ENCODE measurements around the gene PUM2.
"Not testable (repeated sequence)": the region's sequence is repeated elsewhere in the genome, so short reads cannot be mapped to it uniquely, and the experiment has no call there.

PUM2 gene

GRCh38 chr2:20370191-20370590 lies 19.5 kb upstream of the PUM2 start:
- H3K27ac ChIP-seq, result no peak overlapping the region
- no peak overlapping the region for H2AFZ ChIP-seq
- peaks cover 4% of the 10 kb centered on the region for H3K4me1 ChIP-seq
- H3K4me2 ChIP-seq (ENCODE audit: low read length), result no peak overlapping the region
- TF ChIP-seq CTCF (IDR thresholded peaks at IDR 0.05), result no peak
- no peaks in the 10 kb centered on the region for H3K79me2 ChIP-seq
- no peaks in the 10 kb centered on the region for H3K9me3 ChIP-seq (ENCODE audit: control insufficient read depth, low read length)
- no peaks in the 10 kb centered on the region for H3K36me3 ChIP-seq (ENCODE audit: control insufficient read depth, insufficient read depth, low read length)
- no peak overlapping the region for H3K4me3 ChIP-seq (ENCODE audit: low read depth, low read length)
- no peak overlapping the region for H3K9ac ChIP-seq
- H3K27me3 ChIP-seq (ENCODE audit: control insufficient read depth, insufficient read depth, low read length), result no peaks in the 10 kb centered on the region

- Histone ChIP-seq H3K9me3 (ENCODE audit: control insufficient read depth, low read length) (no peaks in the 10 kb centered on the region), H3K4me3 (ENCODE audit: low read depth, low read length) (no peak overlapping the region), H3K9ac (no peak overlapping the region), H3K4me1 (peaks cover 8% of the 10 kb centered on the region), H3K27ac (no peak overlapping the region), H3K36me3 (ENCODE audit: control insufficient read depth, insufficient read depth, low read length) (no peaks in the 10 kb centered on the region), H3K4me2 (ENCODE audit: low read length) (no peak overlapping the region), H3K79me2 (no peaks in the 10 kb centered on the region), H3K27me3 (ENCODE audit: control insufficient read depth, insufficient read depth, low read length) (no peaks in the 10 kb centered on the region), H2AFZ (no peak overlapping the region)
- TF ChIP-seq CTCF (IDR thresholded peaks at IDR 0.05), result no peak
These were observed 18.7 kb upstream of the PUM2 start for GRCh38 chr2:20369366-20369765.

GRCh38 chr2:20368706-20369105 lies 18.1 kb upstream of the PUM2 start:
- Histone ChIP-seq H3K4me3 (ENCODE audit: low read depth, low read length) (no peak overlapping the region), H3K36me3 (ENCODE audit: control insufficient read depth, insufficient read depth, low read length) (no peaks in the 10 kb centered on the region), H3K9me3 (ENCODE audit: control insufficient read depth, low read length) (no peaks in the 10 kb centered on the region), H3K4me1 (peaks cover 12% of the 10 kb centered on the region), H3K4me2 (ENCODE audit: low read length) (no peak overlapping the region), H3K27ac (no peak overlapping the region), H2AFZ (no peak overlapping the region), H3K9ac (no peak overlapping the region), H3K27me3 (ENCODE audit: control insufficient read depth, insufficient read depth, low read length) (no peaks in the 10 kb centered on the region), H3K79me2 (no peaks in the 10 kb centered on the region)
- TF ChIP-seq CTCF (IDR thresholded peaks at IDR 0.05), result no peak

- not testable (repeated sequence) for H3K27ac ChIP-seq; H3K36me3 ChIP-seq (ENCODE audit: control insufficient read depth, insufficient read depth, low read length); H3K9me3 ChIP-seq (ENCODE audit: control insufficient read depth, low read length); H3K4me3 ChIP-seq (ENCODE audit: low read depth, low read length); H3K4me2 ChIP-seq (ENCODE audit: low read length); H2AFZ ChIP-seq; H3K9ac ChIP-seq; H3K79me2 ChIP-seq; H3K27me3 ChIP-seq (ENCODE audit: control insufficient read depth, insufficient read depth, low read length)
- peaks cover 17% of the 10 kb centered on the region for H3K4me1 ChIP-seq
These were observed 17.3 kb upstream of the PUM2 start for GRCh38 chr2:20367929-20368328.

GRCh38 chr2:20366672-20367116 lies 16.1 kb upstream of the PUM2 start:
- H3K9me3 ChIP-seq (ENCODE audit: control insufficient read depth, low read length), result no peaks in the 10 kb centered on the region
- H3K4me1 ChIP-seq, result peaks cover 17% of the 10 kb centered on the region
- no peak overlapping the region for H3K9ac ChIP-seq
- no peak overlapping the region for H3K4me2 ChIP-seq (ENCODE audit: low read length)
- H3K4me3 ChIP-seq (ENCODE audit: low read depth, low read length), result no peak overlapping the region
- no peak for TF ChIP-seq CTCF (IDR thresholded peaks at IDR 0.05)
- H2AFZ ChIP-seq, result no peak overlapping the region
- no peaks in the 10 kb centered on the region for H3K27me3 ChIP-seq (ENCODE audit: control insufficient read depth, insufficient read depth, low read length)
- no peaks in the 10 kb centered on the region for H3K79me2 ChIP-seq
- no peak overlapping the region for H3K27ac ChIP-seq
- H3K36me3 ChIP-seq (ENCODE audit: control insufficient read depth, insufficient read depth, low read length), result no peaks in the 10 kb centered on the region
